HepG2 (cell line): ENCODE results near the gene CR2. TPM values are rescaled to one million over a fixed set of nuclear protein-coding genes. Genes with fewer than 3 reads are reported as not detected.

Source experiments
- ATAC-seq: fragments of 200-7000 bp; cut with Tn5 transposase; 3 replicates; pipeline ENCODE4 v1.9.1; 2020; ENCODE audit warnings: mild to moderate bottlenecking, moderate library complexity
- BruUV-seq: library from RNA; stranded (reverse); fragments of 400-500 nt; replicated peaks from 2 replicates; lab custom pipeline; 2021; lab: Mats Ljungman, UMichigan
- CTCF ChIA-PET: fragments of 300-600 bp; formaldehyde crosslinking; extraction: SDS; loops from one replicate; lab custom pipeline; 2021; ENCODE audit warnings: low total read pairs, inconsistent platforms, low intra/inter-chr PET ratio; lab: Yijun Ruan, JAX
- POLR2A ChIA-PET: fragments of 350-600 bp; sonication (Branson Sonifier 250); formaldehyde crosslinking; loops from one replicate; lab custom pipeline; 2020; ENCODE audit warnings: antibody characterized with exemption, inconsistent platforms; lab: Yijun Ruan, JAX
- DNase-seq: peaks from one replicate; pipeline ENCODE4 v3.0.0-alpha.2; 2015; ENCODE audit warnings: low spot score
- FAIRE-seq: peaks from 3 replicates; lab custom pipeline; 2011; peaks lifted over from hg19 to GRCh38; lab: Jason Lieb, UNC
- H2AFZ ChIP-seq: one replicate; pipeline ENCODE4 v1.6.1; 2011; ENCODE audit warnings: low read length, inconsistent platforms
- H3K27ac ChIP-seq: fragments of 300-600 bp; 3 replicates; pipeline ENCODE4 v1.8.0; 2011; ENCODE audit warnings: mixed run types, mild to moderate bottlenecking, mixed read lengths, low read length, inconsistent platforms; ENCODE audit not compliant: insufficient read depth; ENCODE audit errors: extremely low read length
- H3K27me3 ChIP-seq, 2 experiments: fragments of 200-600 bp in 1 of 2; 2 replicates in 1 of 2; 3 replicates in 1 of 2; pipeline versions ENCODE4 v1.6.0 to v1.8.0; 2011; ENCODE audit warnings: low read length in 2 of 2, mild to moderate bottlenecking in 2 of 2, moderate library complexity in 2 of 2, inconsistent platforms in 1 of 2; ENCODE audit not compliant: insufficient read depth in 2 of 2, control insufficient read depth in 1 of 2
- H3K36me3 ChIP-seq, 2 experiments: fragments of 200-600 bp in 1 of 2; replicated peaks in 1 of 2; 2 replicates in 1 of 2; 3 replicates in 1 of 2; pipeline versions ENCODE4 v1.5.1 to v1.8.0; 2011; ENCODE audit warnings: low read length in 2 of 2, inconsistent platforms in 1 of 2; ENCODE audit not compliant: insufficient read depth in 2 of 2, control insufficient read depth in 1 of 2
- H3K4me1 ChIP-seq: 2 replicates; pipeline ENCODE4 v1.5.1; 2012; ENCODE audit warnings: low read length, inconsistent platforms; ENCODE audit not compliant: insufficient read depth
- H3K4me2 ChIP-seq: 2 replicates; pipeline ENCODE4 v1.6.0; 2011; ENCODE audit warnings: low read depth, low read length, inconsistent platforms
- H3K4me3 ChIP-seq, 3 experiments: fragments of 200-600 bp in 1 of 3; sonication (generic), shearing (Covaris generic) in 1 of 3; replicated peaks in 1 of 3; 2 replicates each; pipeline ENCODE4 v1.5.1; 2011 to 2016; ENCODE audit warnings: low read length in 3 of 3, inconsistent platforms in 2 of 3, low read depth in 2 of 3, mild to moderate bottlenecking in 2 of 3, control low read depth in 1 of 3, mixed read lengths in 1 of 3; ENCODE audit not compliant: insufficient read depth in 1 of 3
- H3K79me2 ChIP-seq: one replicate; pipeline ENCODE4 v1.6.1; 2011; ENCODE audit warnings: low read length, inconsistent platforms; ENCODE audit not compliant: insufficient read depth
- H3K9ac ChIP-seq: 2 replicates; pipeline ENCODE4 v1.6.0; 2011; ENCODE audit warnings: mild to moderate bottlenecking, low read depth, low read length, inconsistent platforms; ENCODE audit not compliant: insufficient read depth
- H3K9me3 ChIP-seq: 2 replicates; pipeline ENCODE4 v1.5.1; 2012; ENCODE audit warnings: mild to moderate bottlenecking, low read length
- H4K20me1 ChIP-seq: 2 replicates; pipeline ENCODE4 v1.6.0; 2011; ENCODE audit warnings: inconsistent platforms, mild to moderate bottlenecking, low read length, moderate library complexity; ENCODE audit not compliant: insufficient read depth
- AGO1 ChIP-seq: fragments of 200-400 bp; formaldehyde crosslinking; IDR thresholded peaks from 2 replicates; pipeline ENCODE4 v1.6.1; 2017; ENCODE audit warnings: mild to moderate bottlenecking, low read depth, low read length, moderate library complexity; ENCODE audit not compliant: poor library complexity, severe bottlenecking
- ARHGAP35 ChIP-seq: sonication (generic); formaldehyde crosslinking; IDR thresholded peaks from 2 replicates; pipeline ENCODE4 v1.9.0; 2022; ENCODE audit warnings: mild to moderate bottlenecking, inconsistent platforms, moderate library complexity, missing genetic modification reagents, borderline replicate concordance
- FOSL2 ChIP-seq: sonication (generic); formaldehyde crosslinking; IDR thresholded peaks from 2 replicates; pipeline ENCODE4 v1.4.0; 2020; ENCODE audit warnings: missing genetic modification reagents
- FOXJ3 ChIP-seq: sonication (generic); formaldehyde crosslinking; IDR thresholded peaks from 2 replicates; pipeline ENCODE4 v1.4.0; 2020; ENCODE audit warnings: missing genetic modification reagents, mild to moderate bottlenecking, borderline replicate concordance
- MLX ChIP-seq: IDR thresholded peaks from 2 replicates; pipeline ENCODE4 v1.6.1; 2016
- NR2C2 ChIP-seq: sonication (generic); formaldehyde crosslinking; IDR thresholded peaks from 2 replicates; pipeline ENCODE4 v1.4.0; 2020; ENCODE audit warnings: missing genetic modification reagents, mild to moderate bottlenecking, moderate library complexity, borderline replicate concordance
- PHF8 ChIP-seq: sonication (generic); formaldehyde crosslinking; IDR thresholded peaks from 2 replicates; pipeline ENCODE4 v1.5.0; 2020; ENCODE audit warnings: missing genetic modification reagents
- POLR2AphosphoS2 ChIP-seq: IDR thresholded peaks from 2 replicates; pipeline ENCODE4 v1.6.1; 2011; ENCODE audit warnings: low read depth, low read length, improper control_type of control experiment
- XRCC5 ChIP-seq: fragments of 200-400 bp; formaldehyde crosslinking; optimal IDR thresholded peaks from 2 replicates; pipeline ENCODE3; 2017; ENCODE audit warnings: mild to moderate bottlenecking, low read length
- ZBTB3 ChIP-seq: sonication (generic); formaldehyde crosslinking; IDR thresholded peaks from 2 replicates; pipeline ENCODE4 v1.4.0; 2020; ENCODE audit warnings: low read depth, mild to moderate bottlenecking, moderate library complexity, missing genetic modification reagents, borderline replicate concordance
- ZBTB43 ChIP-seq: sonication (generic); formaldehyde crosslinking; conservative IDR thresholded peaks from 2 replicates; pipeline ENCODE4 v1.4.0; 2020; ENCODE audit warnings: missing genetic modification reagents
- ZNF205 ChIP-seq: IDR thresholded peaks from 2 replicates; pipeline ENCODE4 v1.6.1; 2018; ENCODE audit warnings: missing biosample characterization, missing genetic modification reagents
- ZNF3 ChIP-seq: IDR thresholded peaks from 2 replicates; pipeline ENCODE4 v1.7.0; 2017; ENCODE audit warnings: inconsistent platforms
- ZNF605 ChIP-seq: sonication (generic); formaldehyde crosslinking; IDR thresholded peaks from 2 replicates; pipeline ENCODE4 v1.8.0; 2022; ENCODE audit warnings: mild to moderate bottlenecking, missing genetic modification reagents
- ZNF740 ChIP-seq: sonication (generic); formaldehyde crosslinking; IDR thresholded peaks from 2 replicates; pipeline ENCODE4 v1.4.0; 2020; ENCODE audit warnings: missing genetic modification reagents
- WGBS: methylation state at CpG from one replicate; pipeline ENCODE4 v1.1.6; 2017; ENCODE audit warnings: low lambda C conversion rate; 5-methylcytosine and 5-hydroxymethylcytosine counted together
- in situ Hi-C: cut with HindIII; loops from 2 replicates; pipeline ENCODE4 v1.10.0; 2017; ENCODE audit warnings: low pct_unique_long_range_greater_than_20kb; ENCODE audit not compliant: extremely low pct_ligation_motif_present
- intact Hi-C: fragments of 100-400 bp; cut with micrococcal nuclease; formaldehyde crosslinking; loops from one replicate; pipeline ENCODE4 v1.10.0; 2022; ENCODE audit not compliant: unreplicated experiment
- polyA plus RNA-seq, 8 experiments: library from polyadenylated mRNA; depleted of rRNA in 3 of 8; stranded (reverse) in 7 of 8; unstranded in 1 of 8; fragments of >200 nt; fragmentation: Illumina TruSeq in 4 of 8; extraction: Trizol in 4 of 8; gene quantifications; 2 replicates each; pipeline versions ENCODE4 v1.2.1 to v1.2.3, GENCODE V29; 2011 to 2016; ENCODE audit warnings: low read depth in 4 of 8, missing spikeins in 1 of 8, mixed read lengths in 1 of 8; ENCODE audit not compliant: insufficient read depth in 1 of 8
- total RNA-seq, 5 experiments: library from RNA; depleted of rRNA; stranded (reverse); fragments of >200 nt; fragmentation: Illumina TruSeq; extraction: Trizol; gene quantifications; 2 replicates each; pipeline ENCODE4 v1.2.3, GENCODE V29; 2016; ENCODE audit warnings: low read depth in 1 of 5
- TF ChIP-seq, protein P1 (sequence below): sonication (generic); formaldehyde crosslinking; IDR thresholded peaks from 2 replicates; pipeline ENCODE4 v1.5.1; 2020; ENCODE audit warnings: mild to moderate bottlenecking, missing genetic modification reagents
- TF ChIP-seq, protein P2 (sequence below): IDR thresholded peaks from 2 replicates; pipeline ENCODE4 v1.6.1; 2016; ENCODE audit warnings: missing genetic modification reagents, missing compliant biosample characterization
- TF ChIP-seq, protein P3 (sequence below): sonication (generic); formaldehyde crosslinking; IDR thresholded peaks from 2 replicates; pipeline ENCODE4 v1.4.0; 2020; ENCODE audit warnings: missing genetic modification reagents

The CR2 gene
- total and polyA plus RNA-seq, 2 of the 13 experiments (the other 11 are each of a cell fraction or from before 2014, with no cell fraction given) = not detected

- no peak for TF ChIP-seq MLX (CRISPR knock-in tag)
- TF ChIP-seq ARHGAP35 (CRISPR knock-in tag) = no peak
- no peak for TF ChIP-seq ZNF740 (CRISPR knock-in tag)
- no peak for TF ChIP-seq XRCC5
These were observed 16.8 kb downstream of the CR2 start (continued) for GRCh38 chr1:207470927-207471326.

- TF ChIP-seq NR2C2 (no peak), PHF8 (CRISPR knock-in tag) (no peak), AGO1 (no peak), POLR2AphosphoS2 (no peak), FOSL2 (CRISPR knock-in tag) (no peak), ZBTB43 (CRISPR knock-in tag) (no peak), ZNF205 (CRISPR knock-in tag) (no peak), ZNF3 (CRISPR knock-in tag) (no peak), FOXJ3 (no peak), ZBTB3 (CRISPR knock-in tag) (no peak), ZNF605 (no peak)
- TF ChIP-seq, protein P1, sequence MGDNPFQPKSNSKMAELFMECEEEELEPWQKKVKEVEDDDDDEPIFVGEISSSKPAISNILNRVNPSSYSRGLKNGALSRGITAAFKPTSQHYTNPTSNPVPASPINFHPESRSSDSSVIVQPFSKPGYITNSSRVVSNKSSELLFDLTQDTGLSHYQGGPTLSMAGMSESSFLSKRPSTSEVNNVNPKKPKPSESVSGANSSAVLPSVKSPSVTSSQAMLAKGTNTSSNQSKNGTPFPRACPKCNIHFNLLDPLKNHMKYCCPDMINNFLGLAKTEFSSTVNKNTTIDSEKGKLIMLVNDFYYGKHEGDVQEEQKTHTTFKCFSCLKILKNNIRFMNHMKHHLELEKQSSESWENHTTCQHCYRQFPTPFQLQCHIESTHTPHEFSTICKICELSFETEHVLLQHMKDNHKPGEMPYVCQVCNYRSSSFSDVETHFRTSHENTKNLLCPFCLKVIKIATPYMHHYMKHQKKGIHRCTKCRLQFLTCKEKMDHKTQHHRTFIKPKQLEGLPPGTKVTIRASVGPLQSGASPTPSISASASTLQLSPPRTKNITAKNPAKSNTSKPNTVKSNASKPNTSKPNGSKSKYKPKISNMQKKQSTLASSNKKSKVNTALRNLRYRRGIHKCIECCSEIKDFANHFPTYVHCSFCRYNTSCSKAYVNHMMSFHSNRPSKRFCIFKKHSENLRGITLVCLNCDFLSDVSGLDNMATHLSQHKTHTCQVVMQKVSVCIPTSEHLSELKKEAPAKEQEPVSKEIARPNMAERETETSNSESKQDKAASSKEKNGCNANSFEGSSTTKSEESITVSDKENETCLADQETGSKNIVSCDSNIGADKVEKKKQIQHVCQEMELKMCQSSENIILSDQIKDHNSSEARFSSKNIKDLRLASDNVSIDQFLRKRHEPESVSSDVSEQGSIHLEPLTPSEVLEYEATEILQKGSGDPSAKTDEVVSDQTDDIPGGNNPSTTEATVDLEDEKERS (CRISPR knock-in tag) = no peak
- TF ChIP-seq, protein P2, sequence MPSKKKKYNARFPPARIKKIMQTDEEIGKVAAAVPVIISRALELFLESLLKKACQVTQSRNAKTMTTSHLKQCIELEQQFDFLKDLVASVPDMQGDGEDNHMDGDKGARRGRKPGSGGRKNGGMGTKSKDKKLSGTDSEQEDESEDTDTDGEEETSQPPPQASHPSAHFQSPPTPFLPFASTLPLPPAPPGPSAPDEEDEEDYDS = no peak
- TF ChIP-seq, protein P3, sequence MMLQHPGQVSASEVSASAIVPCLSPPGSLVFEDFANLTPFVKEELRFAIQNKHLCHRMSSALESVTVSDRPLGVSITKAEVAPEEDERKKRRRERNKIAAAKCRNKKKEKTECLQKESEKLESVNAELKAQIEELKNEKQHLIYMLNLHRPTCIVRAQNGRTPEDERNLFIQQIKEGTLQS (CRISPR knock-in tag) = no peak
- Histone ChIP-seq H3K4me1 (no peaks in the 10 kb centered on the region), H3K36me3 (no peaks in the 10 kb centered on the region), H3K4me3 (no peak overlapping the region), H3K27ac (no peak overlapping the region), H3K79me2 (no peaks in the 10 kb centered on the region), H3K4me2 (no peak overlapping the region), H3K9me3 (no peaks in the 10 kb centered on the region), H3K27me3 (peaks cover 0 to 5% of the 10 kb centered on the region in 2 experiments; a peak in 2 of 5 replicates), H2AFZ (no peak overlapping the region), H3K9ac (no peak overlapping the region), H4K20me1 (no peaks in the 10 kb centered on the region)
- POLR2A ChIA-PET = no interaction called here
- FAIRE-seq (no peak), DNase-seq (no peak), ATAC-seq (no peak)
- CTCF ChIA-PET = no interaction called here
- BruUV-seq = no TSS peak
- intact Hi-C loops = no loop called here
- WGBS = 0% methylated on average over 1 of the region's 1 CpG
- in situ Hi-C loops = no loop called here
These were observed 20.1 kb downstream of the CR2 start for GRCh38 chr1:207474210-207474609.
